ENCODE results near the gene PLCD1.
A peak's percentile ranks its signal among the peaks of the same experiment; 100 is the strongest.
"Not testable (repeated sequence)": the region's sequence is repeated elsewhere in the genome, so short reads cannot be mapped to it uniquely, and the experiment has no call there.

Gene PLCD1

DNA sequence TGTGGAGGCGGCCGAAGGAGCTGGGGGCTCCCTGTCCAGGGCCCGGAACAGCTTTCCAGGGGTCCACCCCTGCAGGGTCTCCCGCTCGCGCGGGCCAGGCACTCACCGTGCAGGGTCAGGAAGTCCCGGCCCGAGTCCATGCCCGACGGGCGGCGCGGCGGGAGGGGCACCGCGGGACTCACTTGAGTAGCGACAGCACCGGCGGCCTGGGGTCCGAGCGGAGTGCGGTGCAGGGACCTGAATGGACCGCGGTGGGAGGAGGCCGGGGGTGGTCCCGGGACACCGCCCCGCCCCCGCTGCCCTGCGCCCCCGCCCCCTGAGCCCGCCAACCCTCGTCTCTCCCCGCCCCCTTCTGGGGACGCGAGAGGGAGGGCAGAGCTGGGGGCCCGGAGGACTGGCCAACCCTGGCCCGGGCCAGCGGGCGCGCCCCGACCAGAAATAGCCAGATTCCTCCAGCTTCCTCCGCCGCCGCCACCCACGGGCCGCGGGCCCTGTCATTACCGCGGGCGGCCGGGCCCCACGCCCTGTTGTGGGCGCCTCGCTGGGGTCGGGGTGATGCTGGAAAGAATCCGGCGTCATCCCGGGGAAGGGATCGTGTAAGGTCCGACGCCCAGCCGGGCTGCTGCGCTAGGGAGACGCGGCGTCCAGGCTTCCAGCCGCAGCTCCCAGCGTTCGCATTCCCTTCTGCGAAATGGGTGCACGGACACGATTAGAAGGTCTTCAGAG is at the start of gene PLCD1:
Gene PLCD1 (minus strand): TSS at position 243 of the 726 bp plus-strand sequence. CDS start 103 bp downstream, at position 140.
- H3K27me3 ChIP-seq (ENCODE audit: control insufficient read depth, insufficient read depth, low read length), result peaks cover 4% of the 10 kb centered on the region

DNA sequence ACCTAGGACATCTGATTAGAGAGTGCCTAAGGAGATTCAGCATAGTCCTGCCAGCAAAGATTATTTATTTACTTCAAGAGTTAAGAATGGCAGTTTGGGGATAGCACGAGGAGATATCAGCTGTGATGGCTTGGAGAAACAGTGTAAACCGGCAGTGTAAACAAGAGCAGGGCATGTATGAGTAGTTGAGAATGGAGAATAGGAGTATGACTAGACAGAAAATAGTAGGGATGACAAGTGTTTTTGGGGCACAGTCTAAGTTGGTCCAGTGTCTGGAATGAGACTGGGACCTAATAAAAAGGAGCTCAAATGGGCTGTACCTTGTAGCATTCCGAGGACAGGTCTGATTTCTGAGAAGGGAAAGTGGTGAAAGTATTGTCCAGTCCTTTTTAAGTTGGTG is 47.6 kb upstream of the PLCD1 start:
- not testable (repeated sequence) for H3K4me1 ChIP-seq (ENCODE audit: control insufficient read depth, insufficient read depth, low read length); H3K4me3 ChIP-seq (ENCODE audit: low read length); H3K27ac ChIP-seq (ENCODE audit: low read depth, low read length); H3K9ac ChIP-seq (ENCODE audit: low read length); H3K27me3 ChIP-seq (ENCODE audit: control insufficient read depth, insufficient read depth, low read length); H3K36me3 ChIP-seq (ENCODE audit: control insufficient read depth, insufficient read depth, low read length)

More for the DNA sequence above, at the start of gene PLCD1:
- H3K4me3 ChIP-seq (ENCODE audit: low read length), result peak within 1 kb of the TSS; percentile 65
- peak within 1 kb of the TSS; percentile 69 for H3K27ac ChIP-seq (ENCODE audit: low read depth, low read length)
- H3K9ac ChIP-seq (ENCODE audit: low read length), result peak within 1 kb of the TSS; percentile 20
- H3K4me1 ChIP-seq (ENCODE audit: control insufficient read depth, insufficient read depth, low read length), result peaks cover 8% of the 10 kb centered on the region
- no peaks in the 10 kb centered on the region for H3K36me3 ChIP-seq (ENCODE audit: control insufficient read depth, insufficient read depth, low read length)

DNA sequence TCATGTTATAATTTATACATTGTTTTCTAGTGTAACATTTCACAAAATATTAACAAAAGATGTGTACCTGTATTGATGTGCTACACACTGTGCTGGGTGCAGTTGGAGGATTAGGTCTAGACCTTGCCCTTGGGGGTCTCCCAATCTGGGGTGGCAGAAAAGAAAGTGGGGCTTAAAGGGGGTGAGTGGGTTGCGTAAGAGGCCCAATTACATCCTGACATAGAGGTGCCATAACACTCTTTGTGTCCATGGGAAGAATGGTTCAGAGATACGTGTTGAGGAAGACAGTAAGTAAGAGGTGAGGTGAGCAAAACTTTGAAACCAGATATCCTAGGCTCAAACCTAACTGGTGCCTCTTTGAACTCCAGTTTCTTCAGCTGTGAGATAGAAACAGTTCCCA is 40.6 kb upstream of the PLCD1 start:
- no peak overlapping the region for H3K27ac ChIP-seq (ENCODE audit: low read depth, low read length)
- H3K27me3 ChIP-seq (ENCODE audit: control insufficient read depth, insufficient read depth, low read length), result no peaks in the 10 kb centered on the region
- H3K36me3 ChIP-seq (ENCODE audit: control insufficient read depth, insufficient read depth, low read length), result no peaks in the 10 kb centered on the region
- no peak overlapping the region for H3K9ac ChIP-seq (ENCODE audit: low read length)
- H3K4me3 ChIP-seq (ENCODE audit: low read length), result no peak overlapping the region
- H3K4me1 ChIP-seq (ENCODE audit: control insufficient read depth, insufficient read depth, low read length), result no peaks in the 10 kb centered on the region

- Histone ChIP-seq H3K9ac (ENCODE audit: low read length) (no peak overlapping the region), H3K27ac (ENCODE audit: low read depth, low read length) (no peak overlapping the region), H3K4me3 (ENCODE audit: low read length) (no peak overlapping the region), H3K4me1 (ENCODE audit: control insufficient read depth, insufficient read depth, low read length) (no peaks in the 10 kb centered on the region), H3K36me3 (ENCODE audit: control insufficient read depth, insufficient read depth, low read length) (no peaks in the 10 kb centered on the region), H3K27me3 (ENCODE audit: control insufficient read depth, insufficient read depth, low read length) (no peaks in the 10 kb centered on the region)
These were observed 38.2 kb upstream of the PLCD1 start for GRCh38 chr3:38067508-38068233.

DNA sequence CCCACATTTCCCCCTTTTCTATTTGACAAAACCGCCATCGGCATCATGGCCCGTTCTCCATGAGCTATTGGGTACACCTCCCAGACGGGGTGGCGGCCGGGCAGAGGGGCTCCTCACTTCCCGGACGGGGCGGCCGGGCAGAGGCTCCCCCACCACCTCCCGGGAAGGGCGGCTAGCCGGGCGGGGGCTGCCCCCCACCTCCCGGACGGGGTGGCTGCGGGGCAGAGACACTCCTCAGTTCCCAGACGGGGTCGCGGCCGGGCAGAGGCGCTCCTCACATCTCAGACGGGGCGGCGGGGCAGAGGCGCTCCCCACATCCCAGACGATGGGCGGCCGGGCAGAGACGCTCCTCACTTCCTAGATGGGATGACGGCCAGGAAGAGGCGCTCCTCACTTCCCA is 35.0 kb upstream of the PLCD1 start:
- not testable (repeated sequence) for H3K4me3 ChIP-seq (ENCODE audit: low read length); H3K27ac ChIP-seq (ENCODE audit: low read depth, low read length); H3K9ac ChIP-seq (ENCODE audit: low read length); H3K4me1 ChIP-seq (ENCODE audit: control insufficient read depth, insufficient read depth, low read length); H3K36me3 ChIP-seq (ENCODE audit: control insufficient read depth, insufficient read depth, low read length); H3K27me3 ChIP-seq (ENCODE audit: control insufficient read depth, insufficient read depth, low read length)

GRCh38 chr3:38062809-38063208 is 33.4 kb upstream of the PLCD1 start:
- Histone ChIP-seq H3K27ac (ENCODE audit: low read depth, low read length) (no peak overlapping the region), H3K4me1 (ENCODE audit: control insufficient read depth, insufficient read depth, low read length) (no peaks in the 10 kb centered on the region), H3K4me3 (ENCODE audit: low read length) (no peak overlapping the region), H3K27me3 (ENCODE audit: control insufficient read depth, insufficient read depth, low read length) (no peaks in the 10 kb centered on the region), H3K36me3 (ENCODE audit: control insufficient read depth, insufficient read depth, low read length) (no peaks in the 10 kb centered on the region), H3K9ac (ENCODE audit: low read length) (no peak overlapping the region)

GRCh38 chr3:38059591-38059990 is 30.1 kb upstream of the PLCD1 start:
- Histone ChIP-seq H3K36me3 (ENCODE audit: control insufficient read depth, insufficient read depth, low read length) (no peaks in the 10 kb centered on the region), H3K4me3 (ENCODE audit: low read length) (no peak overlapping the region), H3K27me3 (ENCODE audit: control insufficient read depth, insufficient read depth, low read length) (no peaks in the 10 kb centered on the region), H3K9ac (ENCODE audit: low read length) (no peak overlapping the region), H3K4me1 (ENCODE audit: control insufficient read depth, insufficient read depth, low read length) (no peaks in the 10 kb centered on the region), H3K27ac (ENCODE audit: low read depth, low read length) (no peak overlapping the region)

DNA sequence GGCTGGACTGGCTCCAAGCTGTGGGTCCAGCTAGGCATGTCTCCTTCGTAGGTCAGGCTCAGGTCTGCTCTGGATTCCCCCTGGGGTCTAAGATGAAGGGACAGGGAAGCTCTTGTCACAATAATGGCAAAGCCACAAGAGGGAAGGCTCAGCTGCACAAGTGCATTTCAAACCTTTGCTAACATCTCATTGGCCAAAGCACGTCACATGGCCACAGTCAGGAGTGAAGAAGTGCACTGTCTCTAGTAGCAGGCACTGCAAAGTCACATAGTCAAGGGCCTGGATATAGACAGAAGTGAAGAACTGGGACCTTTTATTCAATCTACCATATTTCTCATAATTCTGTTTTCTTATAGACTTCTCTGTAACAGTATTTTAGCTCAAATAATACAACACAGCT is 29.7 kb upstream of the PLCD1 start:
- Histone ChIP-seq H3K27ac (ENCODE audit: low read depth, low read length) (no peak overlapping the region), H3K9ac (ENCODE audit: low read length) (no peak overlapping the region), H3K36me3 (ENCODE audit: control insufficient read depth, insufficient read depth, low read length) (no peaks in the 10 kb centered on the region), H3K4me3 (ENCODE audit: low read length) (no peak overlapping the region), H3K27me3 (ENCODE audit: control insufficient read depth, insufficient read depth, low read length) (no peaks in the 10 kb centered on the region), H3K4me1 (ENCODE audit: control insufficient read depth, insufficient read depth, low read length) (no peaks in the 10 kb centered on the region)

- Histone ChIP-seq H3K36me3 (ENCODE audit: control insufficient read depth, insufficient read depth, low read length) (no peaks in the 10 kb centered on the region), H3K27me3 (ENCODE audit: control insufficient read depth, insufficient read depth, low read length) (no peaks in the 10 kb centered on the region), H3K4me3 (ENCODE audit: low read length) (no peak overlapping the region), H3K27ac (ENCODE audit: low read depth, low read length) (no peak overlapping the region), H3K9ac (ENCODE audit: low read length) (no peak overlapping the region), H3K4me1 (ENCODE audit: control insufficient read depth, insufficient read depth, low read length) (no peaks in the 10 kb centered on the region)
These were observed 25.1 kb upstream of the PLCD1 start for GRCh38 chr3:38054499-38055001.

DNA sequence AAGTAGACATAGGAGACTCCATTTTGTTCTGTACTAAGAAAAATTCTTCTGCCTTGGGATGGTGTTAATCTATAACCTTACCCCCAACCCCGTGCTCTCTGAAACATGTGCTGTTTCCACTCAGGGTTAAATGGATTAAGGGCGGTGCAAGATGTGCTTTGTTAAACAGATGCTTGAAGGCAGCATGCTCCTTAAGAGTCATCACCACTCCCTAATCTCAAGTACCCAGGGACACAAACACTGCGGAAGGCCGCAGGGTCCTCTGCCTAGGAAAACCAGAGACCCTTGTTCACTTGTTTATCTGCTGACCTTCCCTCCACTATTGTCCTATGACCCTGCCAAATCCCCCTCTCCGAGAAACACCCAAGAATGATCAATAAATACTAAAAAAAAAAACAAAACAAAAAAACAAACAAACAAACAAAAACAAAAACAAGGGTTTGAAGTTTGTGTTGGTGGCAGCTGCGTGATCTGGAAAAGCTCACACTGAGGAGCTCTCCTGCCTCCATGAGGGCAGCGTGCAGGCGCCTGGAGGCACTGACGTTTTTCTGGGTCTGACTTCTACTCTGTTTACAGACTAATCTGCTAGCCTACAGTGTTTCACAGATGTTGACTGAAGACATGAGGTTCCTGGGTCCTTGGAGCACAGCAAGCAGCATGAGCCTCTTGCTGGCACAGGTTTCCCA is 24.5 kb upstream of the PLCD1 start:
- not testable (repeated sequence) for H3K36me3 ChIP-seq (ENCODE audit: control insufficient read depth, insufficient read depth, low read length); H3K9ac ChIP-seq (ENCODE audit: low read length); H3K27ac ChIP-seq (ENCODE audit: low read depth, low read length); H3K4me1 ChIP-seq (ENCODE audit: control insufficient read depth, insufficient read depth, low read length); H3K27me3 ChIP-seq (ENCODE audit: control insufficient read depth, insufficient read depth, low read length); H3K4me3 ChIP-seq (ENCODE audit: low read length)

DNA sequence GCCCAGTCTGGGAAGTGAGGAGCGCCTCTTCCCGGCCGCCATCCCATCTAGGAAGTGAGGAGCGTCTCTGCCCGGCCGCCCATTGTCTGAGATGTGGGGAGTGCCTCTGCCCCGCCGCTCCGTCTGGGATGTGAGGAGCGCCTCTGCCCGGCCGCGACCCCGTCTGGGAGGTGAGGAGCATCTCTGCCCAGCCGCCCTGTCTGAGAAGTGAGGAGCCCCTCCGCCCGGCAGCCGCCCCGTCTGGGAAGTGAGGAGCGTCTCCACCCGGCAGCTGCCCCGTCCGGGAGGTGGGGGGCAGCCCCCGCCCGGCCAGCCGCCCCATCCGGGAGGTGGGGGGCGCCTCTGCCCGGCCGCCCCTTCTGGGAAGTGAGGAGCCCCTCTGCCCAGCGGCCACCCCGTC is 23.8 kb upstream of the PLCD1 start:
- H3K27ac ChIP-seq (ENCODE audit: low read depth, low read length); H3K4me1 ChIP-seq (ENCODE audit: control insufficient read depth, insufficient read depth, low read length); H3K9ac ChIP-seq (ENCODE audit: low read length); H3K4me3 ChIP-seq (ENCODE audit: low read length); H3K27me3 ChIP-seq (ENCODE audit: control insufficient read depth, insufficient read depth, low read length); H3K36me3 ChIP-seq (ENCODE audit: control insufficient read depth, insufficient read depth, low read length): not testable (repeated sequence)

DNA sequence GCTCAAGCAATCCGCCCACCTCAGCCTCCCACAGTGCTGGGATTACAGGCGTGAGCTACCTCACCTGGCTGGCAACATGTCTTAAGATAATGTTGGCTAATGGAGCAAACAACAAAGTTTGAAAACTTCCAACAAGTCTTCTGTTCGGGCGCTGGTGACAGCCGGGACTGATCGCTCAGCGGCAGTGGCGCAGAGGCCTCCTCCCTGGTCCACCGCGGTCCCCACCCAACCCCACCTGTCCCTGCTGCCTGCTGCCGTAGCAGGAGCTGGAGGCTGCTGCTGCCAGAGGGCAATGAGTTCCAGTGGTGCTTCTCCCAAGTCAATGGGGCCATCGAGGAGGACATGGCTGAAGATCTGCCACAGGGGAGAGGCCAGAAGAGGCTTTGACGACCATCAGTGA is 21.7 kb upstream of the PLCD1 start:
- H3K36me3 ChIP-seq (ENCODE audit: control insufficient read depth, insufficient read depth, low read length), result no peaks in the 10 kb centered on the region
- H3K9ac ChIP-seq (ENCODE audit: low read length), result no peak overlapping the region
- no peaks in the 10 kb centered on the region for H3K27me3 ChIP-seq (ENCODE audit: control insufficient read depth, insufficient read depth, low read length)
- H3K4me3 ChIP-seq (ENCODE audit: low read length), result no peak overlapping the region
- no peak overlapping the region for H3K27ac ChIP-seq (ENCODE audit: low read depth, low read length)
- no peaks in the 10 kb centered on the region for H3K4me1 ChIP-seq (ENCODE audit: control insufficient read depth, insufficient read depth, low read length)

All from rectal smooth muscle tissue (tissue), 1 donor.